HCT116 (cell line): ENCODE results near the gene ZDHHC4. TPM values are rescaled to one million over a fixed set of nuclear protein-coding genes. Genes with fewer than 3 reads are reported as not detected.

Experiments
- ATAC-seq: fragments of 200-7000 bp; cut with Tn5 transposase; 2 replicates; pipeline ENCODE4 v1.9.1; 2020; ENCODE audit warnings: mild to moderate bottlenecking, moderate library complexity
- BruUV-seq: library from RNA; stranded (reverse); fragments of 400-500 nt; replicated peaks from 2 replicates; lab custom pipeline; 2021; lab: Mats Ljungman, UMichigan
- CTCF ChIA-PET: fragments of 300-600 bp; sonication (Branson Sonifier 250); formaldehyde crosslinking; loops from one replicate; lab custom pipeline; 2021; ENCODE audit warnings: antibody characterized with exemption; lab: Charles Lee
- POLR2A ChIA-PET: fragments of 300-600, 350-600 bp; sonication (Branson Sonifier 250); formaldehyde crosslinking; loops from one replicate; lab custom pipeline; 2021; ENCODE audit warnings: antibody characterized with exemption; lab: Charles Lee
- RAD21 ChIA-PET, 2 experiments: fragments of 300-600 bp; sonication (Branson Sonifier 250); formaldehyde crosslinking; loops; one replicate each; lab custom pipeline; 2023; ENCODE audit warnings: low total read pairs in 2 of 2; ENCODE audit not compliant: uncharacterized antibody in 2 of 2, unreplicated experiment in 2 of 2, low non-redundant PET in 1 of 2; lab: Charles Lee
- DNase-seq: peaks from one replicate; pipeline ENCODE4 v3.0.0-alpha.2; 2010; ENCODE audit warnings: low read depth, low spot score
- H2AFZ ChIP-seq: fragments of 200-600 bp; shearing (Covaris generic), sonication (generic); 2 replicates; pipeline ENCODE4 v1.6.1; 2017; ENCODE audit warnings: low read depth, mixed run types, mixed read lengths, antibody characterized with exemption, low read length; ENCODE audit not compliant: poor library complexity, severe bottlenecking
- H3K27ac ChIP-seq: 2 replicates; pipeline ENCODE4 v1.5.1; 2012; ENCODE audit warnings: low read depth, low read length
- H3K27me3 ChIP-seq: fragments of 200-600 bp; sonication (generic); 2 replicates; pipeline ENCODE4 v1.6.1; 2016; ENCODE audit warnings: mixed run types, low read length, mixed read lengths; ENCODE audit not compliant: insufficient read depth
- H3K36me3 ChIP-seq, 2 experiments: fragments of 200-500 bp in 1 of 2; fragments of 200-600 bp in 1 of 2; sonication (Bioruptor generic) in 1 of 2; sonication (generic) in 1 of 2; 2 replicates each; pipeline versions ENCODE4 v1.5.1 to v1.6.1; 2014 to 2016; ENCODE audit warnings: low read length in 2 of 2, inconsistent platforms in 1 of 2, mixed read lengths in 1 of 2, mixed run types in 1 of 2; ENCODE audit not compliant: insufficient read depth in 2 of 2, control insufficient read depth in 1 of 2
- H3K4me1 ChIP-seq, 2 experiments: fragments of 200-600 bp in 1 of 2; sonication (generic) in 1 of 2; 2 replicates each; pipeline versions ENCODE4 v1.5.1 to v1.6.1; 2012 to 2017; ENCODE audit warnings: low read length in 2 of 2, inconsistent platforms in 1 of 2, mild to moderate bottlenecking in 1 of 2, mixed read lengths in 1 of 2, mixed run types in 1 of 2, moderate library complexity in 1 of 2; ENCODE audit not compliant: insufficient read depth in 2 of 2, control insufficient read depth in 1 of 2
- H3K4me2 ChIP-seq: fragments of 200-600 bp; sonication (generic); 2 replicates; pipeline ENCODE4 v1.6.1; 2017; ENCODE audit warnings: mixed run types, low read length, mixed read lengths
- H3K4me3 ChIP-seq, 2 experiments: fragments of 200-600 bp in 1 of 2; sonication (generic) in 1 of 2; replicated peaks in 1 of 2; 2 replicates each; pipeline ENCODE4 v1.5.1; 2011 to 2016; ENCODE audit warnings: low read length in 2 of 2, control low read depth in 1 of 2, low read depth in 1 of 2, mild to moderate bottlenecking in 1 of 2, mixed read lengths in 1 of 2, mixed run types in 1 of 2
- H3K79me2 ChIP-seq: fragments of 200-600 bp; sonication (generic); 2 replicates; pipeline ENCODE4 v1.6.1; 2017; ENCODE audit warnings: mild to moderate bottlenecking, mixed run types, low read length, moderate library complexity, mixed read lengths; ENCODE audit not compliant: insufficient read depth
- H3K9ac ChIP-seq: fragments of 200-600 bp; sonication (generic); 2 replicates; pipeline ENCODE4 v1.6.1; 2016; ENCODE audit warnings: low read length, mixed read lengths
- H3K9me2 ChIP-seq: fragments of 200-600 bp; sonication (generic), shearing (Covaris generic); 2 replicates; pipeline ENCODE4 v1.6.1; 2017; ENCODE audit warnings: mixed run types, mild to moderate bottlenecking, moderate library complexity; ENCODE audit not compliant: insufficient read depth
- H3K9me3 ChIP-seq, 2 experiments: fragments of 200-500 bp in 1 of 2; fragments of 200-600 bp in 1 of 2; sonication (Bioruptor generic) in 1 of 2; sonication (generic) in 1 of 2; 2 replicates each; pipeline ENCODE4 v1.6.1; 2014 to 2017; ENCODE audit warnings: low read length in 2 of 2, mixed read lengths in 2 of 2, inconsistent platforms in 1 of 2, low read depth in 1 of 2, mild to moderate bottlenecking in 1 of 2, mixed run types in 1 of 2, moderate library complexity in 1 of 2; ENCODE audit not compliant: control insufficient read depth in 1 of 2, insufficient read depth in 1 of 2
- H4K20me1 ChIP-seq: fragments of 200-600 bp; sonication (generic), shearing (Covaris generic); 2 replicates; pipeline ENCODE4 v1.6.1; 2017; ENCODE audit warnings: mixed run types, mild to moderate bottlenecking, moderate library complexity; ENCODE audit not compliant: insufficient read depth
- CBX3 ChIP-seq: IDR thresholded peaks from 2 replicates; pipeline ENCODE4 v1.6.1; 2012; ENCODE audit warnings: low read depth
- CEBPB ChIP-seq: IDR thresholded peaks from 2 replicates; pipeline ENCODE4 v1.6.1; 2012; ENCODE audit warnings: low read depth
- ELF1 ChIP-seq: IDR thresholded peaks from 2 replicates; pipeline ENCODE4 v1.6.1; 2012; ENCODE audit warnings: low read depth, borderline replicate concordance
- FOSL1 ChIP-seq: IDR thresholded peaks from 2 replicates; pipeline ENCODE4 v1.6.1; 2012; ENCODE audit warnings: low read depth
- JUND ChIP-seq: IDR thresholded peaks from 2 replicates; pipeline ENCODE4 v1.6.1; 2012
- POLR2A ChIP-seq: IDR thresholded peaks from 2 replicates; pipeline ENCODE4 v1.7.0; 2011; ENCODE audit warnings: borderline replicate concordance; ENCODE audit not compliant: insufficient read depth, insufficient read length; ENCODE audit errors: extremely low read depth
- POLR2AphosphoS5 ChIP-seq: IDR thresholded peaks from 2 replicates; pipeline ENCODE4 v1.6.1; 2011; ENCODE audit warnings: mild to moderate bottlenecking, low read depth, low read length, moderate library complexity
- RAD21 ChIP-seq: IDR thresholded peaks from 2 replicates; pipeline ENCODE4 v1.6.1; 2012; ENCODE audit warnings: low read depth, mild to moderate bottlenecking
- SP1 ChIP-seq: IDR thresholded peaks from 2 replicates; pipeline ENCODE4 v1.6.1; 2012; ENCODE audit warnings: low read depth
- SRF ChIP-seq: IDR thresholded peaks from 2 replicates; pipeline ENCODE4 v1.6.1; 2012; ENCODE audit warnings: low read depth
- TCF7L2 ChIP-seq: IDR thresholded peaks from 2 replicates; pipeline ENCODE4 v1.7.0; 2011; ENCODE audit warnings: borderline replicate concordance, inconsistent platforms; ENCODE audit not compliant: insufficient read depth, insufficient read length; ENCODE audit errors: extremely low read depth
- YY1 ChIP-seq: IDR thresholded peaks from 2 replicates; pipeline ENCODE4 v1.6.1; 2011; ENCODE audit warnings: low read length, low read depth, moderate library complexity, mild to moderate bottlenecking; ENCODE audit not compliant: insufficient replicate concordance; ENCODE audit errors: extremely low read depth
- ZBTB33 ChIP-seq: IDR thresholded peaks from 2 replicates; pipeline ENCODE4 v1.6.1; 2011; ENCODE audit warnings: mild to moderate bottlenecking, low read length, moderate library complexity; ENCODE audit not compliant: insufficient replicate concordance; ENCODE audit errors: extremely low read depth
- ZFX ChIP-seq: fragments of 450-650 bp; IDR thresholded peaks from 2 replicates; pipeline ENCODE4 v1.6.1; 2017
- ZNF274 ChIP-seq: fragments of 200-500 bp; sonication (Bioruptor generic); IDR thresholded peaks from 2 replicates; pipeline ENCODE4 v1.6.1; 2014; ENCODE audit warnings: mild to moderate bottlenecking, low read depth, low read length, inconsistent platforms
- intact Hi-C: fragments of 100-400 bp; cut with micrococcal nuclease; formaldehyde crosslinking; loops from 2 replicates; pipeline ENCODE4 v1.10.0; 2022
- total RNA-seq: library from RNA; stranded (reverse); gene quantifications from one replicate; pipeline ENCODE4 v1.2.1, GENCODE V29; 2021; ENCODE audit not compliant: unreplicated experiment
- TF ChIP-seq, protein P1 (sequence below): IDR thresholded peaks from 2 replicates; pipeline ENCODE4 v1.6.1; 2012; ENCODE audit warnings: low read depth
- TF ChIP-seq, protein P2 (sequence below): IDR thresholded peaks from 2 replicates; pipeline ENCODE4 v1.6.1; 2012

The ZDHHC4 gene
- total RNA-seq, 1 experiment from 2014 or later: 59.3 TPM

- TF ChIP-seq FOSL1 (no peak), SRF (no peak), RAD21 (no peak), ELF1 (no peak), ZFX (no peak)
- TF ChIP-seq, protein P1, sequence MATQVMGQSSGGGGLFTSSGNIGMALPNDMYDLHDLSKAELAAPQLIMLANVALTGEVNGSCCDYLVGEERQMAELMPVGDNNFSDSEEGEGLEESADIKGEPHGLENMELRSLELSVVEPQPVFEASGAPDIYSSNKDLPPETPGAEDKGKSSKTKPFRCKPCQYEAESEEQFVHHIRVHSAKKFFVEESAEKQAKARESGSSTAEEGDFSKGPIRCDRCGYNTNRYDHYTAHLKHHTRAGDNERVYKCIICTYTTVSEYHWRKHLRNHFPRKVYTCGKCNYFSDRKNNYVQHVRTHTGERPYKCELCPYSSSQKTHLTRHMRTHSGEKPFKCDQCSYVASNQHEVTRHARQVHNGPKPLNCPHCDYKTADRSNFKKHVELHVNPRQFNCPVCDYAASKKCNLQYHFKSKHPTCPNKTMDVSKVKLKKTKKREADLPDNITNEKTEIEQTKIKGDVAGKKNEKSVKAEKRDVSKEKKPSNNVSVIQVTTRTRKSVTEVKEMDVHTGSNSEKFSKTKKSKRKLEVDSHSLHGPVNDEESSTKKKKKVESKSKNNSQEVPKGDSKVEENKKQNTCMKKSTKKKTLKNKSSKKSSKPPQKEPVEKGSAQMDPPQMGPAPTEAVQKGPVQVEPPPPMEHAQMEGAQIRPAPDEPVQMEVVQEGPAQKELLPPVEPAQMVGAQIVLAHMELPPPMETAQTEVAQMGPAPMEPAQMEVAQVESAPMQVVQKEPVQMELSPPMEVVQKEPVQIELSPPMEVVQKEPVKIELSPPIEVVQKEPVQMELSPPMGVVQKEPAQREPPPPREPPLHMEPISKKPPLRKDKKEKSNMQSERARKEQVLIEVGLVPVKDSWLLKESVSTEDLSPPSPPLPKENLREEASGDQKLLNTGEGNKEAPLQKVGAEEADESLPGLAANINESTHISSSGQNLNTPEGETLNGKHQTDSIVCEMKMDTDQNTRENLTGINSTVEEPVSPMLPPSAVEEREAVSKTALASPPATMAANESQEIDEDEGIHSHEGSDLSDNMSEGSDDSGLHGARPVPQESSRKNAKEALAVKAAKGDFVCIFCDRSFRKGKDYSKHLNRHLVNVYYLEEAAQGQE: no peak
Observed at GRCh38 chr7:6612819-6613218, 35.6 kb downstream of the ZDHHC4 start (continued).

DNA sequence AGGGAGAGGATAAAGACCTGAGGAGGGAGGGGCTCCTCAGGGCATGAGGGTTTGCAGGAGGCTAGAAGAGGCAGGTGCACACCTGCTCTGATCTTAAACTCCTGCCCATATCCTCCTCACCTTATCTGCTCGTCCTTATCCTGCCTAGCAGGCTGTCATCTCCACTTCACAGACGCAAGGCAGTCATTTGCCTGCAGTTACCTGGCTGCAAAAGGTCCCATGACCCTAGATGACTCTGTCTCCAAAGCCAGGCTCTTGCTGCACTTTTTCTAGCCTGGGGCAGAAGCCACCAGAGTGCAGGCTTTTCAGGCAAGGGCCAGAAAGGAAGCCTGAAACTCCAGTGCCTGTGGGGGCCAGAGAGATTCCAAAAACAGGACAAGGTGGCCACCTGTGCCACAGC lies 36.5 kb downstream of the ZDHHC4 start:
- Histone ChIP-seq H3K9me3 (no peaks in the 10 kb centered on the region), H3K27me3 (no peaks in the 10 kb centered on the region), H3K4me2 (no peak overlapping the region), H3K9me2 (no peaks in the 10 kb centered on the region), H4K20me1 (no peaks in the 10 kb centered on the region), H3K27ac (no peak overlapping the region), H3K4me1 (no peaks in the 10 kb centered on the region), H3K4me3 (no peak overlapping the region), H2AFZ (no peak overlapping the region), H3K79me2 (no peaks in the 10 kb centered on the region), H3K9ac (no peak overlapping the region), H3K36me3 (no peaks in the 10 kb centered on the region)
- no peak for DNase-seq
- ChIA-PET CTCF (no interaction called here), RAD21 (no interaction called here), POLR2A (no interaction called here)
- BruUV-seq: no TSS peak
- intact Hi-C loops: no loop called here
- no peak for ATAC-seq
- TF ChIP-seq POLR2A (no peak), RAD21 (no peak), TCF7L2 (no peak), ZNF274 (no peak), YY1 (no peak), FOSL1 (no peak), ZBTB33 (no peak), POLR2AphosphoS5 (no peak), CBX3 (no peak), JUND (no peak), SP1 (no peak), ZFX (no peak), CEBPB (no peak), ELF1 (no peak), SRF (no peak)
- TF ChIP-seq, protein P2, sequence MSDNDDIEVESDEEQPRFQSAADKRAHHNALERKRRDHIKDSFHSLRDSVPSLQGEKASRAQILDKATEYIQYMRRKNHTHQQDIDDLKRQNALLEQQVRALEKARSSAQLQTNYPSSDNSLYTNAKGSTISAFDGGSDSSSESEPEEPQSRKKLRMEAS: no peak
